IPS-20b (cell line): Measurements from ENCODE around the gene KCNK5.

Experiments used
- H3K27ac ChIP-seq: one replicate; pipeline ENCODE4 v1.5.1; 2013; ENCODE audit warnings: low read length
- H3K27me3 ChIP-seq: 2 replicates; pipeline ENCODE4 v1.6.1; 2013; ENCODE audit warnings: mild to moderate bottlenecking, low read length, inconsistent platforms; ENCODE audit not compliant: insufficient read depth
- H3K36me3 ChIP-seq: 2 replicates; pipeline ENCODE4 v1.6.1; 2013; ENCODE audit warnings: low read depth, mild to moderate bottlenecking, inconsistent platforms, low read length, moderate library complexity; ENCODE audit not compliant: insufficient read depth
- H3K4me1 ChIP-seq: 2 replicates; pipeline ENCODE4 v1.6.1; 2013; ENCODE audit warnings: mild to moderate bottlenecking, control low read depth, inconsistent platforms, low read length, moderate library complexity; ENCODE audit not compliant: insufficient read depth
- H3K4me3 ChIP-seq: 2 replicates; pipeline ENCODE4 v1.5.1; 2013; ENCODE audit warnings: mild to moderate bottlenecking, low read length, inconsistent platforms
- H3K9ac ChIP-seq: 2 replicates; pipeline ENCODE4 v1.6.1; 2013; ENCODE audit warnings: low read depth, mild to moderate bottlenecking, inconsistent platforms, low read length, moderate library complexity
- H3K9me3 ChIP-seq: 2 replicates; pipeline ENCODE4 v1.6.1; 2013; ENCODE audit warnings: mild to moderate bottlenecking, low read depth, low read length, inconsistent platforms; ENCODE audit not compliant: insufficient read depth

Gene KCNK5

GRCh38 chr6:39263303-39264037, 34.2 kb upstream of the KCNK5 start:
- Histone ChIP-seq H3K9ac (peak overlapping the region; percentile 43; the same call in 1 of the 2 replicates), H3K4me3 (peak overlapping the region; percentile 17; the same call in 1 of the 2 replicates), H3K27ac (peak overlapping the region; percentile 19), H3K36me3 (no peaks in the 10 kb centered on the region), H3K9me3 (no peaks in the 10 kb centered on the region), H3K4me1 (peaks cover 16% of the 10 kb centered on the region; the same call in 1 of the 2 replicates), H3K27me3 (no peaks in the 10 kb centered on the region)

- H3K27me3 ChIP-seq: no peaks in the 10 kb centered on the region
- peaks cover 16% of the 10 kb centered on the region; the same call in 1 of the 2 replicates for H3K4me1 ChIP-seq
- H3K4me3 ChIP-seq: no peak overlapping the region
- H3K9me3 ChIP-seq: no peaks in the 10 kb centered on the region
- H3K36me3 ChIP-seq: no peaks in the 10 kb centered on the region
- no peak overlapping the region for H3K9ac ChIP-seq
- no peak overlapping the region for H3K27ac ChIP-seq
Measured at GRCh38 chr6:39261751-39262150, 32.5 kb upstream of the KCNK5 start.

GRCh38 chr6:39260953-39261352, 31.7 kb upstream of the KCNK5 start:
- no peaks in the 10 kb centered on the region for H3K9me3 ChIP-seq
- no peak overlapping the region for H3K27ac ChIP-seq
- peaks cover 22% of the 10 kb centered on the region; the same call in 1 of the 2 replicates for H3K4me1 ChIP-seq
- no peak overlapping the region for H3K4me3 ChIP-seq
- H3K36me3 ChIP-seq: no peaks in the 10 kb centered on the region
- H3K9ac ChIP-seq: no peak overlapping the region
- H3K27me3 ChIP-seq: no peaks in the 10 kb centered on the region

- H3K4me3 ChIP-seq: no peak overlapping the region
- peaks cover 22% of the 10 kb centered on the region; the same call in 1 of the 2 replicates for H3K4me1 ChIP-seq
- H3K27me3 ChIP-seq: no peaks in the 10 kb centered on the region
- H3K9ac ChIP-seq: no peak overlapping the region
- no peaks in the 10 kb centered on the region for H3K9me3 ChIP-seq
- no peaks in the 10 kb centered on the region for H3K36me3 ChIP-seq
- H3K27ac ChIP-seq: no peak overlapping the region
Measured at GRCh38 chr6:39260456-39260855, 31.2 kb upstream of the KCNK5 start.

GRCh38 chr6:39256294-39256940, 27.1 kb upstream of the KCNK5 start:
- Histone ChIP-seq H3K4me1 (peaks cover 10% of the 10 kb centered on the region; the same call in 1 of the 2 replicates), H3K4me3 (no peak overlapping the region), H3K9me3 (no peaks in the 10 kb centered on the region), H3K27me3 (no peaks in the 10 kb centered on the region), H3K27ac (no peak overlapping the region), H3K36me3 (no peaks in the 10 kb centered on the region), H3K9ac (peak overlapping the region; percentile 19; the same call in 1 of the 2 replicates)

GRCh38 chr6:39254999-39255535, 25.8 kb upstream of the KCNK5 start:
- H3K9ac ChIP-seq: no peak overlapping the region
- H3K4me3 ChIP-seq: no peak overlapping the region
- no peak overlapping the region for H3K27ac ChIP-seq
- no peaks in the 10 kb centered on the region for H3K27me3 ChIP-seq
- H3K36me3 ChIP-seq: no peaks in the 10 kb centered on the region
- peaks cover 6% of the 10 kb centered on the region; the same call in 1 of the 2 replicates for H3K4me1 ChIP-seq
- no peaks in the 10 kb centered on the region for H3K9me3 ChIP-seq

- Histone ChIP-seq H3K9ac (no peak overlapping the region), H3K36me3 (no peaks in the 10 kb centered on the region), H3K4me3 (no peak overlapping the region), H3K4me1 (peaks cover 3% of the 10 kb centered on the region; the same call in 1 of the 2 replicates), H3K27me3 (no peaks in the 10 kb centered on the region), H3K9me3 (no peaks in the 10 kb centered on the region), H3K27ac (no peak overlapping the region)
Measured at GRCh38 chr6:39251406-39251805, 22.1 kb upstream of the KCNK5 start.

GRCh38 chr6:39250507-39250906, 21.2 kb upstream of the KCNK5 start:
- Histone ChIP-seq H3K36me3 (no peaks in the 10 kb centered on the region), H3K27ac (no peak overlapping the region), H3K9me3 (no peaks in the 10 kb centered on the region), H3K27me3 (no peaks in the 10 kb centered on the region), H3K4me1 (no peaks in the 10 kb centered on the region), H3K9ac (no peak overlapping the region), H3K4me3 (no peak overlapping the region)

- Histone ChIP-seq H3K4me1 (no peaks in the 10 kb centered on the region), H3K4me3 (no peak overlapping the region), H3K9ac (no peak overlapping the region), H3K36me3 (no peaks in the 10 kb centered on the region), H3K9me3 (no peaks in the 10 kb centered on the region), H3K27me3 (no peaks in the 10 kb centered on the region), H3K27ac (no peak overlapping the region)
Measured at GRCh38 chr6:39249278-39249677, 20.0 kb upstream of the KCNK5 start.

- Histone ChIP-seq H3K9ac (no peak overlapping the region), H3K36me3 (no peaks in the 10 kb centered on the region), H3K27me3 (no peaks in the 10 kb centered on the region), H3K9me3 (no peaks in the 10 kb centered on the region), H3K4me1 (no peaks in the 10 kb centered on the region), H3K27ac (no peak overlapping the region), H3K4me3 (no peak overlapping the region)
Measured at GRCh38 chr6:39247667-39248194, 18.5 kb upstream of the KCNK5 start.

- Histone ChIP-seq H3K4me3 (no peak overlapping the region), H3K27ac (no peak overlapping the region), H3K9ac (no peak overlapping the region)
Measured at GRCh38 chr6:39243809-39244208, 14.5 kb upstream of the KCNK5 start.

More at GRCh38 chr6:39243809-39244208, 14.5 kb upstream of the KCNK5 start:
- Histone ChIP-seq H3K27me3 (no peaks in the 10 kb centered on the region), H3K36me3 (no peaks in the 10 kb centered on the region), H3K4me1 (no peaks in the 10 kb centered on the region), H3K9me3 (no peaks in the 10 kb centered on the region)
